ENCODE data around the gene COX20. TPM values are rescaled to one million over a fixed set of nuclear protein-coding genes. Genes with fewer than 3 reads are reported as not detected.

The COX20 gene
- total and polyA plus RNA-seq, 10 of the 15 experiments (the other 5 are each of a cell fraction or from before 2014, with no cell fraction given), result 22.8 to 112 (median 52.7) TPM

DNA sequence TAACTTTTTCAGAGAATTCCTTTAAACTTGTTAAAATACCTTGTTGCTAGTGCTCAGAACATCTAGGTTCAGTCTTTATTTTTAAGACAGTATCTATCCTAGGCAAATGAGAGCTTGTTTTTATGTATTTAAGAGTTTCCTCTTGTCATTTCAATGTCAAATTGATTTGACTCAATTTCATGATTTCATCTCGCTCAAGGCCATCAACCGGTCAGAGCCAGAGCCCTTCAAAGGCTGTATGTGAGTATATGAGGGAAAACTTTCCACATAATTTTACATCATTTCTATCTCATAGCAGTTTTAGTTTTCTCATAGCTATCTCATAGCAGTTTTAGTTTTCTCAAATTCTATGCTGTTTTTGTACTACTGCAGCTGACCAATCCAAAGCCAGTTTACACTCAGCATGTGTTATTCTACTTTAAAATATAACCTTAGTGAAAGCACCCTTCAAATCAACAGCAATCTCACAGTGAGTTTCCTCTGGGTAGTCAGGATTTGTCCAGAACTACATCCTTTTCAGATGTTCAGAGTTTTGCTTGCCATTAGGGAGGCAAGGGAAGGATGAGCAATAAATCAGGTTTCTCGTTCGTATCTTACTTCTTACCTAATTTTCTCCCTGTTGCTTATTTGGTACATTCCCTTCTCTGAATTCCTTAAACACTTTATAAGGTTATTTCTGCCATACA is 16.2 kb downstream of the COX20 start (continued):
- TF ChIP-seq, protein P1, sequence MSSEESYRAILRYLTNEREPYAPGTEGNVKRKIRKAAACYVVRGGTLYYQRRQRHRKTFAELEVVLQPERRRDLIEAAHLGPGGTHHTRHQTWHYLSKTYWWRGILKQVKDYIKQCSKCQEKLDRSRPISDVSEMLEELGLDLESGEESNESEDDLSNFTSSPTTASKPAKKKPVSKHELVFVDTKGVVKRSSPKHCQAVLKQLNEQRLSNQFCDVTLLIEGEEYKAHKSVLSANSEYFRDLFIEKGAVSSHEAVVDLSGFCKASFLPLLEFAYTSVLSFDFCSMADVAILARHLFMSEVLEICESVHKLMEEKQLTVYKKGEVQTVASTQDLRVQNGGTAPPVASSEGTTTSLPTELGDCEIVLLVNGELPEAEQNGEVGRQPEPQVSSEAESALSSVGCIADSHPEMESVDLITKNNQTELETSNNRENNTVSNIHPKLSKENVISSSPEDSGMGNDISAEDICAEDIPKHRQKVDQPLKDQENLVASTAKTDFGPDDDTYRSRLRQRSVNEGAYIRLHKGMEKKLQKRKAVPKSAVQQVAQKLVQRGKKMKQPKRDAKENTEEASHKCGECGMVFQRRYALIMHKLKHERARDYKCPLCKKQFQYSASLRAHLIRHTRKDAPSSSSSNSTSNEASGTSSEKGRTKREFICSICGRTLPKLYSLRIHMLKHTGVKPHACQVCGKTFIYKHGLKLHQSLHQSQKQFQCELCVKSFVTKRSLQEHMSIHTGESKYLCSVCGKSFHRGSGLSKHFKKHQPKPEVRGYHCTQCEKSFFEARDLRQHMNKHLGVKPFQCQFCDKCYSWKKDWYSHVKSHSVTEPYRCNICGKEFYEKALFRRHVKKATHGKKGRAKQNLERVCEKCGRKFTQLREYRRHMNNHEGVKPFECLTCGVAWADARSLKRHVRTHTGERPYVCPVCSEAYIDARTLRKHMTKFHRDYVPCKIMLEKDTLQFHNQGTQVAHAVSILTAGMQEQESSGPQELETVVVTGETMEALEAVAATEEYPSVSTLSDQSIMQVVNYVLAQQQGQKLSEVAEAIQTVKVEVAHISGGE (CRISPR knock-in tag; IDR thresholded peaks at IDR 0.05), result 0 out of 2 replicates have a peak, but pooled peaks have one; percentile 17
- TF ChIP-seq GATAD2B (conservative IDR thresholded peaks at IDR 0.05; ENCODE audit: low read depth), result no peak

DNA sequence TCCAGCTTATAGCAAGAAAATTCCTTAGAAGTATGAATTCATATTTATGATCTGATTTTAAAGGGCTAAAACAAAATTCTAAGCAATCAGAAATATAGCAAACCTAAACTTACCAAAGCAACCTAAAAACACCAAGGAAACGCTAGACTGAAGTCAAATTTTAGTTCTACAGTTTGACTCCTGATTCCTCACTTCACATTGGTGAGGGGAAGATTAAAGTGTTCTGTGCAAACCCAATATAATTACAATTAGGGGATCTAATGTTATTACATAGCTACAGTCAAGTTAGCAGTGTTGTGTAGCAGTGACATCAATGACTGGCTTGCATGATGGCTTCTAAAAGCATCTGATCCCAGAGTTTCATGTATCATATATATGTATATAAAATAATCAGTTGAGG is 17.2 kb downstream of the COX20 start:
- no peak for FAIRE-seq

More for the DNA sequence above, 17.2 kb downstream of the COX20 start:
- POLR2A ChIA-PET, result interaction anchor here (21.2 kb wide), 1 partner anchor 13 kb away, joined by 350 read pairs; the partner anchor contains the start of gene COX20
- peaks cover 5 to 59% of the 10 kb centered on the region in 2 experiments for H3K36me3 ChIP-seq (ENCODE audit: control insufficient read depth in 2 of 2, insufficient read depth in 2 of 2, low read length in 1 of 2)
- TF ChIP-seq POLR2AphosphoS5 (IDR thresholded peaks at IDR 0.05; ENCODE audit: low read length) (peak; percentile 67), SPI1 (IDR thresholded peaks at IDR 0.05; ENCODE audit: borderline replicate concordance, insufficient read depth, low read depth, low read length) (no peak), RCOR1 (conservative IDR thresholded peaks at IDR 0.05; ENCODE audit: low read depth, low read length) (no peak)
- H3K9ac ChIP-seq (ENCODE audit: control insufficient read depth, insufficient read depth, low read length), result no peak overlapping the region
- H3K4me1 ChIP-seq (ENCODE audit: control insufficient read depth, insufficient read depth, low read length), result no peaks in the 10 kb centered on the region
- RAD21 ChIA-PET (ENCODE audit: unreplicated experiment), result interaction anchor here (0.7 to 1.2 kb wide), 3 partner anchors 9 to 190 kb away, joined by 3 read pairs; no protein-coding TSS in a partner anchor
- H3K9me3 ChIP-seq (replicated peaks; ENCODE audit: control insufficient read depth, insufficient read depth, low read length), result no peaks in the 10 kb centered on the region
- peaks cover 43% of the 10 kb centered on the region for H3K79me2 ChIP-seq (ENCODE audit: control insufficient read depth, insufficient read depth, low read length)
- no TSS peak for BruUV-seq (replicated peaks)
- WGBS (ENCODE audit: insufficient coverage, insufficient replicate concordance, low lambda C conversion rate, missing lambda C conversion rate), result 100% methylated on average over 1 of the region's 1 CpG
- no peak overlapping the region for H2AFZ ChIP-seq (ENCODE audit: control insufficient read depth, low read depth, low read length)
- H3K27ac ChIP-seq (ENCODE audit: control insufficient read depth, insufficient read depth), result no peak overlapping the region
- H3K27me3 ChIP-seq (replicated peaks in 1 of 2; ENCODE audit: control insufficient read depth in 2 of 2, insufficient read depth in 2 of 2, low read length in 1 of 2), result no peaks in the 10 kb centered on the region
- H4K20me1 ChIP-seq (ENCODE audit: control insufficient read depth, insufficient read depth), result no peaks in the 10 kb centered on the region; the same call in 1 of the 2 replicates
- no peak overlapping the region for H3K4me3 ChIP-seq
- CTCF ChIA-PET, result interaction anchor here (2.7 to 3.5 kb wide), 2 partner anchors 11 to 52 kb away, joined by 10 to 11 read pairs; no protein-coding TSS in a partner anchor
- DNase-seq (ENCODE audit: low read depth, low spot score) (no peak), ATAC-seq (no peak)
- SMC1A ChIA-PET (ENCODE audit: uncharacterized antibody, unreplicated experiment), result interaction anchor here (1.2 to 18.4 kb wide), 4 partner anchors 9 to 249 kb away, joined by 3 to 360 read pairs (median 10); partner anchors contain the start of gene COX20
- no peak overlapping the region for H3K4me2 ChIP-seq (ENCODE audit: control insufficient read depth, insufficient read depth)
- in situ Hi-C loops (cut with MboI), result no loop called here
- intact Hi-C loops (cut with micrococcal nuclease; ENCODE audit: unreplicated experiment), result no loop called here
